Loucy (cell line): ENCODE data around the gene ZW10.

Experiments
- H2AFZ ChIP-seq: fragments of 200-600 bp; sonication (generic); 2 replicates; pipeline ENCODE4 v1.6.0; 2016; ENCODE audit warnings: antibody characterized with exemption, mild to moderate bottlenecking, low read length, moderate library complexity
- H3F3A ChIP-seq: fragments of 200-600 bp; 2 replicates; pipeline ENCODE4 v1.6.0; 2016; ENCODE audit warnings: antibody characterized with exemption, low read depth, mild to moderate bottlenecking
- H3K27me3 ChIP-seq: fragments of 200-600 bp; sonication (generic); 2 replicates; pipeline ENCODE4 v1.6.1; 2014; ENCODE audit warnings: low read length, mild to moderate bottlenecking; ENCODE audit not compliant: insufficient read depth, poor library complexity, severe bottlenecking
- H3K36me3 ChIP-seq: fragments of 200-600 bp; sonication (generic); 2 replicates; pipeline ENCODE4 v1.6.1; 2016; ENCODE audit warnings: low read length; ENCODE audit not compliant: insufficient read depth
- H3K4me1 ChIP-seq: fragments of 200-600 bp; sonication (generic); 2 replicates; pipeline ENCODE4 v1.5.1; 2014; ENCODE audit warnings: low read length, mild to moderate bottlenecking; ENCODE audit not compliant: insufficient read depth, poor library complexity, severe bottlenecking
- H3K4me2 ChIP-seq: fragments of 200-600 bp; sonication (generic); 2 replicates; pipeline ENCODE4 v1.6.0; 2014; ENCODE audit warnings: antibody characterized with exemption, low read length, low read depth, mild to moderate bottlenecking; ENCODE audit not compliant: poor library complexity, severe bottlenecking
- H3K4me3 ChIP-seq: fragments of 200-600 bp; sonication (generic); 2 replicates; pipeline ENCODE4 v1.5.1; 2014; ENCODE audit warnings: low read length, mild to moderate bottlenecking, mixed read lengths; ENCODE audit not compliant: poor library complexity, severe bottlenecking
- H3K79me2 ChIP-seq: fragments of 200-600 bp; sonication (generic); 2 replicates; pipeline ENCODE4 v1.6.1; 2014; ENCODE audit warnings: low read length; ENCODE audit not compliant: insufficient read depth
- H3K9ac ChIP-seq: fragments of 200-600 bp; sonication (generic); 2 replicates; pipeline ENCODE4 v1.6.0; 2014; ENCODE audit warnings: mild to moderate bottlenecking, low read depth, low read length, moderate library complexity; ENCODE audit not compliant: poor library complexity, severe bottlenecking
- H3K9me2 ChIP-seq: fragments of 200-600 bp; sonication (generic); replicated peaks from 2 replicates; pipeline ENCODE4 v1.6.1; 2016; ENCODE audit warnings: low read depth, low read length, mixed read lengths
- H3K9me3 ChIP-seq: fragments of 200-600 bp; sonication (generic); 2 replicates; pipeline ENCODE4 v1.6.1; 2014; ENCODE audit warnings: mild to moderate bottlenecking, antibody characterized with exemption, low read length, low read depth; ENCODE audit not compliant: insufficient read depth
- H4K20me1 ChIP-seq: fragments of 200-600 bp; sonication (generic); 2 replicates; pipeline ENCODE4 v1.6.0; 2014; ENCODE audit warnings: antibody characterized with exemption, low read length, mild to moderate bottlenecking; ENCODE audit not compliant: insufficient read depth, poor library complexity, severe bottlenecking
- EZH2phosphoT487 ChIP-seq: fragments of 200-600 bp; IDR thresholded peaks from 2 replicates; pipeline ENCODE4 v1.6.1; 2018; ENCODE audit warnings: antibody characterized with exemption, mild to moderate bottlenecking, moderate library complexity, borderline replicate concordance
- TF ChIP-seq, protein P1 (sequence below): fragments of 200-600 bp; sonication (generic); conservative IDR thresholded peaks from 2 replicates; pipeline ENCODE4 v1.5.1; 2014; ENCODE audit warnings: mild to moderate bottlenecking, antibody characterized with exemption, low read length

ZW10 gene

DNA sequence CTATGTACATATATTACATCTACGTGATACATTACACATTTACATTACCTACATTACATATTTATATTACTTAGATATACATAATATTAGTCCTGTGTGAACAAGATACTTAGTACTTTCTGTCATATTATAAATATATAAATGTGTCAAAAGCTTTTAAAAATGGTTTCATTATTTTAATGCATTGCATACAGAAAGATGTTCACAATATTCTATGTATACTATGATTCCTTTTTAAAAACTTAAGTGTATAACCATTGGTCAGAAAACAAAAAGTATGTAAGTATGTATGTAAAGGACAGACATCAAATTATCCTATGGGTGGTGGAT lies 647 bp upstream of the ZW10 start:
- Histone ChIP-seq H4K20me1 (no peaks in the 10 kb centered on the region), H3F3A (no peaks in the 10 kb centered on the region), H3K9me2 (no peaks in the 10 kb centered on the region), H3K4me3 (peak overlapping the region; percentile 98), H3K9me3 (no peaks in the 10 kb centered on the region), H3K4me2 (peak overlapping the region; percentile 57), H3K27me3 (no peaks in the 10 kb centered on the region), H3K36me3 (no peaks in the 10 kb centered on the region), H2AFZ (peak overlapping the region; percentile 100), H3K79me2 (peaks cover 34% of the 10 kb centered on the region), H3K4me1 (peaks cover 10% of the 10 kb centered on the region), H3K9ac (peak overlapping the region; percentile 95)
- TF ChIP-seq, protein P1, sequence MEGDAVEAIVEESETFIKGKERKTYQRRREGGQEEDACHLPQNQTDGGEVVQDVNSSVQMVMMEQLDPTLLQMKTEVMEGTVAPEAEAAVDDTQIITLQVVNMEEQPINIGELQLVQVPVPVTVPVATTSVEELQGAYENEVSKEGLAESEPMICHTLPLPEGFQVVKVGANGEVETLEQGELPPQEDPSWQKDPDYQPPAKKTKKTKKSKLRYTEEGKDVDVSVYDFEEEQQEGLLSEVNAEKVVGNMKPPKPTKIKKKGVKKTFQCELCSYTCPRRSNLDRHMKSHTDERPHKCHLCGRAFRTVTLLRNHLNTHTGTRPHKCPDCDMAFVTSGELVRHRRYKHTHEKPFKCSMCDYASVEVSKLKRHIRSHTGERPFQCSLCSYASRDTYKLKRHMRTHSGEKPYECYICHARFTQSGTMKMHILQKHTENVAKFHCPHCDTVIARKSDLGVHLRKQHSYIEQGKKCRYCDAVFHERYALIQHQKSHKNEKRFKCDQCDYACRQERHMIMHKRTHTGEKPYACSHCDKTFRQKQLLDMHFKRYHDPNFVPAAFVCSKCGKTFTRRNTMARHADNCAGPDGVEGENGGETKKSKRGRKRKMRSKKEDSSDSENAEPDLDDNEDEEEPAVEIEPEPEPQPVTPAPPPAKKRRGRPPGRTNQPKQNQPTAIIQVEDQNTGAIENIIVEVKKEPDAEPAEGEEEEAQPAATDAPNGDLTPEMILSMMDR, result no peak
- no peak for TF ChIP-seq EZH2phosphoT487

DNA sequence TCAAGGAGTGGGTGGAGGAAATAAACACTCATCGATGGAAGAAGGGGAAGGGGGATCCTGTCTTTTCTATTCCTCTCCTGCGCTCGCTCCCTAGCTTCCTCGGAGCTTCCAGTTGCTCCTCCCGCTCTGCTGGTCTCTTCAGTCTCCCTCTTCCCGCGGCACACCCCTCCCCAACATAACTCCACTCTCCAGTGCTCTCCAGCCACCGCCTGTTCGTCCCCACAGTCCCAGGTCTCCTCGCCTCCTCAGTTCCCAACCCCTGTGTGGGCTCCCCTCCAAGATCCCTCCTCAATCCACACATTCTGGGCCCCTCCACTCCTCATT lies 438 bp downstream of the ZW10 start:
- H3K4me3 ChIP-seq, result peak overlapping the region; percentile 98
- peak overlapping the region; percentile 100 for H2AFZ ChIP-seq
- H3K9me3 ChIP-seq, result no peaks in the 10 kb centered on the region
- TF ChIP-seq EZH2phosphoT487, result no peak
- TF ChIP-seq, protein P1, result no peak
- no peaks in the 10 kb centered on the region for H3K27me3 ChIP-seq
- H3K4me1 ChIP-seq, result peaks cover 15% of the 10 kb centered on the region
- H3K4me2 ChIP-seq, result peak overlapping the region; percentile 77
- no peaks in the 10 kb centered on the region for H3F3A ChIP-seq
- H3K9me2 ChIP-seq, result no peaks in the 10 kb centered on the region
- H3K36me3 ChIP-seq, result no peaks in the 10 kb centered on the region; the same call in 1 of the 2 replicates
- H3K9ac ChIP-seq, result peak overlapping the region; percentile 95
- H3K79me2 ChIP-seq, result peaks cover 35% of the 10 kb centered on the region
- no peaks in the 10 kb centered on the region for H4K20me1 ChIP-seq

DNA sequence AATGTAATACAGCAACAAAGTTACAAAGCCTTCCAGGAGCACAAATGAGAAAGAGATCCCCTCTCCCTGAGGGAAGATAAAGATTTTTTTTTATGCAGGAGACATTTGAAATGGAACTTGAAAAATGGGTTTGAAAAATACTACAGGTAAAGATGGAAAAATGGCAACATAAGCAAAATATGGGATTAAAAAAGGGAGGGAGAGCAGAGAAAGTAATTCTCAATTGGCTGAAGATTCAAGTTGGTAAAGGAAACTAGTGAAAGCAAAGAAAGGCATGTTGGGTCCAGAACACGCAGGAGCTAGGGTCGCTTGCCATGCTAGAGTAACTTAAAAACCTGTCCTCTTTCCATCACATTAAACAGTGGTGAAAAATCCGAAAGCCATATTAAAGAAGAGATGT lies 1.5 kb downstream of the ZW10 start:
- peak overlapping the region; percentile 77 for H3K4me2 ChIP-seq
- peaks cover 46% of the 10 kb centered on the region for H3K79me2 ChIP-seq
- no peak for TF ChIP-seq EZH2phosphoT487
- TF ChIP-seq, protein P1, result no peak
- H2AFZ ChIP-seq, result no peak overlapping the region
- H3K9ac ChIP-seq, result peak overlapping the region; percentile 95
- no peaks in the 10 kb centered on the region for H4K20me1 ChIP-seq
- H3K9me3 ChIP-seq, result no peaks in the 10 kb centered on the region
- H3K27me3 ChIP-seq, result no peaks in the 10 kb centered on the region
- peaks cover 23% of the 10 kb centered on the region for H3K4me1 ChIP-seq
- peak overlapping the region; percentile 98 for H3K4me3 ChIP-seq
- H3K9me2 ChIP-seq, result no peaks in the 10 kb centered on the region
- H3F3A ChIP-seq, result no peaks in the 10 kb centered on the region
- H3K36me3 ChIP-seq, result no peaks in the 10 kb centered on the region; the same call in 1 of the 2 replicates
